Activated CD8-positive, alpha-beta memory T cell treated with anti-CD3 and anti-CD28 coated beads, Interleukin-2, amount 50 U/mL, for 1 hour (primary cell): ENCODE measurements around the gene PYCR2.

ENCODE experiments used
- DNase-seq: peaks from one replicate; pipeline ENCODE4 v3.0.0-alpha.2; 2020; ENCODE audit errors: extremely low read depth

Gene PYCR2

GRCh38 chr1:225876900-225877510, 47.0 kb downstream of the PYCR2 start:
- DNase-seq: no peak

- DNase-seq: no peak
These were observed 48.8 kb downstream of the PYCR2 start for GRCh38 chr1:225875044-225875815.

GRCh38 chr1:225874431-225874830, 49.6 kb downstream of the PYCR2 start:
- DNase-seq: no peak

GRCh38 chr1:225873281-225873850, 50.7 kb downstream of the PYCR2 start:
- DNase-seq: no peak

- DNase-seq: no peak
These were observed 52.0 kb downstream of the PYCR2 start for GRCh38 chr1:225872075-225872430.

GRCh38 chr1:225871359-225872074, 52.5 kb downstream of the PYCR2 start:
- DNase-seq: no peak

GRCh38 chr1:225870911-225871310, 53.1 kb downstream of the PYCR2 start:
- no peak for DNase-seq
